Activated effector memory CD4-positive, alpha-beta T cell treated with anti-CD3 and anti-CD28 coated beads, Interleukin-2, amount 50 U/mL, for 16 hours (primary cell): ENCODE results near the gene CCN2.

Source experiments
- DNase-seq: peaks from one replicate; pipeline ENCODE4 v3.0.0-alpha.2; 2020

The CCN2 gene

GRCh38 chr6:131950767-131951575 lies at the start of gene CCN2:
Gene CCN2 (minus strand): TSS chr6:131951372. CDS start chr6:131951172, 200 bp downstream.
- no peak for DNase-seq

- no peak for DNase-seq
Measured at GRCh38 chr6:132000296-132000695, 49.1 kb upstream of the CCN2 start.

GRCh38 chr6:131999545-132000146 lies 48.5 kb upstream of the CCN2 start:
- no peak for DNase-seq

- no peak for DNase-seq
Measured at GRCh38 chr6:131998255-131998982, 47.2 kb upstream of the CCN2 start.

- DNase-seq, result no peak
Measured at GRCh38 chr6:131997429-131998153, 46.4 kb upstream of the CCN2 start.

GRCh38 chr6:131995917-131996316 lies 44.7 kb upstream of the CCN2 start:
- DNase-seq, result no peak

GRCh38 chr6:131992557-131992956 lies 41.4 kb upstream of the CCN2 start:
- no peak for DNase-seq

GRCh38 chr6:131989036-131989435 lies 37.9 kb upstream of the CCN2 start:
- no peak for DNase-seq

GRCh38 chr6:131982740-131983259 lies 31.6 kb upstream of the CCN2 start:
- DNase-seq, result no peak

GRCh38 chr6:131981624-131981978 lies 30.4 kb upstream of the CCN2 start:
- no peak for DNase-seq

GRCh38 chr6:131980791-131981623 lies 29.8 kb upstream of the CCN2 start:
- no peak for DNase-seq

- no peak for DNase-seq
Measured at GRCh38 chr6:131980338-131980790, 29.2 kb upstream of the CCN2 start.

GRCh38 chr6:131979515-131980337 lies 28.6 kb upstream of the CCN2 start:
- DNase-seq, result no peak

GRCh38 chr6:131978522-131978921 lies 27.4 kb upstream of the CCN2 start:
- DNase-seq, result no peak

- DNase-seq, result no peak
Measured at GRCh38 chr6:131976545-131977061, 25.4 kb upstream of the CCN2 start.

- no peak for DNase-seq
Measured at GRCh38 chr6:131972741-131973140, 21.6 kb upstream of the CCN2 start.

GRCh38 chr6:131970076-131970859 lies 19.1 kb upstream of the CCN2 start:
- no peak for DNase-seq

GRCh38 chr6:131968656-131969055 lies 17.5 kb upstream of the CCN2 start:
- no peak for DNase-seq

GRCh38 chr6:131967948-131968347 lies 16.8 kb upstream of the CCN2 start:
- DNase-seq, result no peak

GRCh38 chr6:131966443-131966842 lies 15.3 kb upstream of the CCN2 start:
- DNase-seq, result no peak
